CD4-positive, alpha-beta T cell treated with Interleukin-15 for 4 hours (primary cell): ENCODE measurements around the gene KANK2.
"Not testable (repeated sequence)": the region's sequence is repeated elsewhere in the genome, so short reads cannot be mapped to it uniquely, and the experiment has no call there.

Source experiments
- DNase-seq: peaks from one replicate; pipeline ENCODE4 v3.0.0-alpha.2; 2020; ENCODE audit warnings: low spot score

The KANK2 gene

GRCh38 chr19:11172576-11172975 lies 24.8 kb downstream of the KANK2 start:
- no peak for DNase-seq

GRCh38 chr19:11171144-11171543 lies 26.2 kb downstream of the KANK2 start:
- DNase-seq: no peak

GRCh38 chr19:11169896-11170678 lies 27.3 kb downstream of the KANK2 start:
- DNase-seq: no peak

- no peak for DNase-seq
Measured at GRCh38 chr19:11168568-11168967, 28.8 kb downstream of the KANK2 start.

- DNase-seq: no peak
Measured at GRCh38 chr19:11166281-11167142, 30.8 kb downstream of the KANK2 start.

- no peak for DNase-seq
Measured at GRCh38 chr19:11165486-11166030, 31.8 kb downstream of the KANK2 start.

- DNase-seq: no peak
Measured at GRCh38 chr19:11164879-11165406, 32.4 kb downstream of the KANK2 start.

GRCh38 chr19:11164296-11164695 lies 33.0 kb downstream of the KANK2 start:
- no peak for DNase-seq

GRCh38 chr19:11160440-11160768 lies 36.9 kb downstream of the KANK2 start:
- not testable (repeated sequence) for DNase-seq

GRCh38 chr19:11159598-11160439 lies 37.5 kb downstream of the KANK2 start:
- DNase-seq: no peak

GRCh38 chr19:11155373-11156120 lies 41.8 kb downstream of the KANK2 start, which contains the start of gene SPC24:
Gene SPC24 (minus strand): TSS chr19:11155782. CDS start chr19:11155776, 6 bp downstream.
- peak; percentile 95 for DNase-seq

- no peak for DNase-seq
Measured at GRCh38 chr19:11154683-11155047, 42.7 kb downstream of the KANK2 start.

GRCh38 chr19:11152318-11153062 lies 44.9 kb downstream of the KANK2 start:
- DNase-seq: no peak

GRCh38 chr19:11151181-11151580 lies 46.2 kb downstream of the KANK2 start:
- no peak for DNase-seq

- no peak for DNase-seq
Measured at GRCh38 chr19:11148001-11148400, 49.3 kb downstream of the KANK2 start.

- DNase-seq: no peak
Measured at GRCh38 chr19:11145536-11145924, 51.8 kb downstream of the KANK2 start.

- DNase-seq: no peak
Measured at GRCh38 chr19:11142528-11143171, 54.7 kb downstream of the KANK2 start.

- DNase-seq: no peak
Measured at GRCh38 chr19:11141937-11142527, 55.3 kb downstream of the KANK2 start.

GRCh38 chr19:11140896-11141295 lies 56.4 kb downstream of the KANK2 start:
- DNase-seq: no peak
